Endothelial cell of umbilical vein (primary cell): ENCODE data around the gene ROBO4. TPM values are rescaled to one million over a fixed set of nuclear protein-coding genes. Genes with fewer than 3 reads are reported as not detected.

ENCODE experiments used
- BruUV-seq: library from RNA; stranded (reverse); fragments of 400-500 nt; replicated peaks from 2 replicates; lab custom pipeline; 2021; lab: Mats Ljungman, UMichigan
- CTCF ChIA-PET: fragments of 300-600, 350-600 bp; sonication (Branson Sonifier 250); formaldehyde crosslinking; loops from one replicate; lab custom pipeline; 2021; ENCODE audit warnings: antibody characterized with exemption, inconsistent platforms; lab: Charles Lee
- POLR2A ChIA-PET: fragments of 300-600, 350-600 bp; sonication (Branson Sonifier 250); formaldehyde crosslinking; loops from one replicate; lab custom pipeline; 2021; ENCODE audit warnings: antibody characterized with exemption, inconsistent platforms; lab: Charles Lee
- DNase-seq: peaks from one replicate; pipeline ENCODE4 v3.0.0-alpha.2; 2011; ENCODE audit warnings: low read depth, low spot score
- FAIRE-seq: peaks from 2 replicates; lab custom pipeline; 2011; peaks lifted over from hg19 to GRCh38; lab: Jason Lieb, UNC
- H2AFZ ChIP-seq: 2 replicates; pipeline ENCODE4 v1.6.0; 2012; ENCODE audit warnings: low read depth, low read length, control low read depth, inconsistent platforms
- H3K27ac ChIP-seq: 2 replicates; pipeline ENCODE4 v1.5.1; 2011; ENCODE audit warnings: low read depth, mild to moderate bottlenecking, control low read depth, low read length, moderate library complexity; ENCODE audit not compliant: insufficient read depth
- H3K27me3 ChIP-seq, 2 experiments: 2 replicates each; pipeline versions ENCODE4 v1.6.0 to v1.6.1; 2011; ENCODE audit warnings: low read length in 2 of 2, mixed read lengths in 1 of 2; ENCODE audit not compliant: control insufficient read depth in 2 of 2, insufficient read depth in 2 of 2
- H3K36me3 ChIP-seq, 2 experiments: 2 replicates in 1 of 2; 3 replicates in 1 of 2; pipeline ENCODE4 v1.5.1; 2011; ENCODE audit warnings: low read length in 2 of 2, mild to moderate bottlenecking in 1 of 2, moderate library complexity in 1 of 2; ENCODE audit not compliant: control insufficient read depth in 2 of 2, insufficient read depth in 2 of 2; ENCODE audit errors: extremely low read depth in 1 of 2
- H3K4me1 ChIP-seq: 3 replicates; pipeline ENCODE4 v1.5.1; 2011; ENCODE audit warnings: mild to moderate bottlenecking, low read length; ENCODE audit not compliant: control insufficient read depth, insufficient read depth; ENCODE audit errors: extremely low read depth
- H3K4me2 ChIP-seq: 2 replicates; pipeline ENCODE4 v1.6.1; 2011; ENCODE audit warnings: low read length, control low read depth, mixed read lengths; ENCODE audit not compliant: insufficient read depth
- H3K4me3 ChIP-seq, 3 experiments: fragments of 200-600 bp in 1 of 3; sonication (generic), shearing (Covaris generic) in 1 of 3; replicated peaks in 1 of 3; 2 replicates each; pipeline ENCODE4 v1.5.1; 2011 to 2016; ENCODE audit warnings: control low read depth in 3 of 3, low read length in 3 of 3, mild to moderate bottlenecking in 2 of 3, inconsistent platforms in 1 of 3, low read depth in 1 of 3, moderate library complexity in 1 of 3; ENCODE audit not compliant: insufficient read depth in 1 of 3
- H3K79me2 ChIP-seq: 2 replicates; pipeline ENCODE4 v1.6.0; 2012; ENCODE audit warnings: low read length, inconsistent platforms; ENCODE audit not compliant: control insufficient read depth, insufficient read depth
- H3K9ac ChIP-seq: replicated peaks from 2 replicates; pipeline ENCODE3; 2011; ENCODE audit warnings: low read length, control low read depth; ENCODE audit not compliant: insufficient read depth; ENCODE audit errors: extremely low read depth
- H3K9me1 ChIP-seq: replicated peaks from 3 replicates; pipeline ENCODE4 v1.6.0; 2011; ENCODE audit warnings: mild to moderate bottlenecking, low read length; ENCODE audit not compliant: control insufficient read depth, insufficient read depth; ENCODE audit errors: extremely low read depth
- H3K9me3 ChIP-seq: replicated peaks from 2 replicates; pipeline ENCODE4 v1.5.1; 2012; ENCODE audit warnings: low read length, inconsistent platforms; ENCODE audit not compliant: control insufficient read depth, insufficient read depth
- H4K20me1 ChIP-seq: replicated peaks from 2 replicates; pipeline ENCODE3; 2011; ENCODE audit warnings: mild to moderate bottlenecking, low read length; ENCODE audit not compliant: control insufficient read depth, insufficient read depth; ENCODE audit errors: extremely low read depth
- CTCF ChIP-seq, 2 donors: IDR thresholded peaks; 1 replicate in 1 of 2; 2 replicates in 1 of 2; pipeline ENCODE4 v1.5.1; 2011; ENCODE audit warnings: low read length in 2 of 2, mild to moderate bottlenecking in 2 of 2, moderate library complexity in 2 of 2, control low read depth in 1 of 2, inconsistent platforms in 1 of 2, low read depth in 1 of 2; ENCODE audit not compliant: insufficient read depth in 1 of 2; ENCODE audit errors: extremely low read depth in 1 of 2
- EZH2 ChIP-seq: IDR thresholded peaks from 2 replicates; pipeline ENCODE4 v1.6.1; 2012; ENCODE audit warnings: borderline replicate concordance, low read depth, mild to moderate bottlenecking, moderate library complexity, low read length, inconsistent platforms; ENCODE audit not compliant: severe bottlenecking
- FOS ChIP-seq: IDR thresholded peaks from 2 replicates; pipeline ENCODE4 v1.6.1; 2011; ENCODE audit warnings: mild to moderate bottlenecking, low read length, moderate library complexity, borderline replicate concordance; ENCODE audit not compliant: insufficient read depth
- GATA2 ChIP-seq: IDR thresholded peaks from 2 replicates; pipeline ENCODE4 v1.7.0; 2011; ENCODE audit warnings: low read depth, mild to moderate bottlenecking, moderate library complexity, mixed read lengths, low read length; ENCODE audit not compliant: insufficient read length, insufficient read depth
- JUN ChIP-seq: IDR thresholded peaks from 2 replicates; pipeline ENCODE4 v1.6.1; 2011; ENCODE audit warnings: borderline replicate concordance, low read depth; ENCODE audit not compliant: insufficient read length, insufficient read depth
- MAX ChIP-seq: IDR thresholded peaks from 2 replicates; pipeline ENCODE4 v1.6.1; 2011; ENCODE audit not compliant: insufficient read depth, insufficient read length
- MYC ChIP-seq: IDR thresholded peaks from one replicate; pipeline ENCODE4 v1.6.1; 2011; ENCODE audit warnings: mild to moderate bottlenecking, low read depth, low read length
- POLR2A ChIP-seq: IDR thresholded peaks from 2 replicates; pipeline ENCODE4 v1.6.1; 2012; ENCODE audit warnings: low read depth, mild to moderate bottlenecking, control low read depth, low read length
- POLR2AphosphoS5 ChIP-seq: IDR thresholded peaks from 2 replicates; pipeline ENCODE4 v1.6.1; 2012; ENCODE audit warnings: low read depth, mild to moderate bottlenecking, control low read depth, low read length, moderate library complexity; ENCODE audit not compliant: insufficient read depth
- dilution Hi-C: fragments of 300-500 bp; cut with MboI; formaldehyde crosslinking; loops from one replicate; pipeline ENCODE4 v1.15.0; 2019; ENCODE audit warnings: low sequenced_read_pairs; ENCODE audit not compliant: extremely low pct_ligation_motif_present
- intact Hi-C: fragments of 100-400 bp; cut with micrococcal nuclease; formaldehyde crosslinking; loops from one replicate; pipeline ENCODE4 v1.10.0; 2022
- polyA plus RNA-seq, 4 experiments: library from polyadenylated mRNA; depleted of rRNA in 3 of 4; stranded (reverse) in 3 of 4; unstranded in 1 of 4; fragments of >200 nt; gene quantifications; 2 replicates each; pipeline versions ENCODE4 v1.2.1 to v1.2.3, GENCODE V29; 2011 to 2012; ENCODE audit warnings: missing spikeins in 1 of 4
- total RNA-seq: library from RNA; stranded (reverse); gene quantifications from 2 replicates; pipeline ENCODE4 v1.2.3, GENCODE V29; 2021

Gene ROBO4
- total and polyA plus RNA-seq, 2 donors (not counting 3 experiments of a cell fraction or from before 2014, with no cell fraction given): 260 to 474 TPM

- Histone ChIP-seq H3K4me2 (no peak overlapping the region), H3K27me3 (peaks cover 67 to 79% of the 10 kb centered on the region in 2 experiments), H3K27ac (no peak overlapping the region), H3K79me2 (no peaks in the 10 kb centered on the region), H3K36me3 (no peaks in the 10 kb centered on the region), H3K4me3 (no peak overlapping the region), H4K20me1 (no peaks in the 10 kb centered on the region), H3K9ac (no peak overlapping the region), H3K4me1 (peaks cover 10% of the 10 kb centered on the region), H2AFZ (no peak overlapping the region), H3K9me1 (no peaks in the 10 kb centered on the region), H3K9me3 (no peaks in the 10 kb centered on the region)
- dilution Hi-C loops: no loop called here
- FAIRE-seq: no peak
- ChIA-PET CTCF (interaction anchor here (1.6 to 5.1 kb wide), 3 partner anchors 26 to 172 kb away, joined by 4 to 26 read pairs (median 8); no protein-coding TSS in a partner anchor), POLR2A (no interaction called here)
- DNase-seq: no peak
- intact Hi-C loops: loop anchor here (2.0 kb wide), 1 partner anchor 58 kb away; no protein-coding TSS in a partner anchor
- BruUV-seq: no TSS peak
- no peak for TF ChIP-seq POLR2A
- TF ChIP-seq CTCF (IDR thresholded peaks at IDR 0.05; ENCODE audit: extremely low read depth in 1 of 2, insufficient read depth in 1 of 2, low read depth in 1 of 2, low read length in 2 of 2): no peak
- TF ChIP-seq POLR2AphosphoS5: no peak
Observed at GRCh38 chr11:124840666-124841065, 57.0 kb downstream of the ROBO4 start.

- ChIA-PET CTCF (interaction anchor here (0.7 to 4.7 kb wide), 6 partner anchors 26 to 769 kb away, joined by 3 to 86 read pairs (median 4); partner anchors contain the start of gene ROBO3), POLR2A (no interaction called here)
- H4K20me1 ChIP-seq: no peaks in the 10 kb centered on the region
- no peak overlapping the region for H3K27ac ChIP-seq
- no peaks in the 10 kb centered on the region for H3K9me3 ChIP-seq
- FAIRE-seq (peak; percentile 63), DNase-seq (no peak)
- TF ChIP-seq GATA2 (no peak), FOS (no peak), POLR2A (no peak), MAX (no peak), MYC (no peak), EZH2 (no peak), CTCF (IDR thresholded peaks at IDR 0.05; ENCODE audit: extremely low read depth in 1 of 2, insufficient read depth in 1 of 2, low read depth in 1 of 2, low read length in 2 of 2) (no peak), POLR2AphosphoS5 (no peak), JUN (no peak)
- H3K79me2 ChIP-seq: no peaks in the 10 kb centered on the region
- peaks cover 62 to 73% of the 10 kb centered on the region in 2 experiments for H3K27me3 ChIP-seq
- H2AFZ ChIP-seq: peak overlapping the region; percentile 31
- no TSS peak for BruUV-seq
- H3K4me2 ChIP-seq: peak overlapping the region; percentile 46
- no peaks in the 10 kb centered on the region for H3K9me1 ChIP-seq
- H3K4me3 ChIP-seq: peak overlapping the region in 1 of 3 experiments; percentile 35
- intact Hi-C loops (loop anchor here (2.0 to 5.0 kb wide), 2 partner anchors 59 to 438 kb away; no protein-coding TSS in a partner anchor), dilution Hi-C loops (loop anchor here (10.0 kb wide), 1 partner anchor 175 kb away; no protein-coding TSS in a partner anchor)
- no peaks in the 10 kb centered on the region for H3K36me3 ChIP-seq
- peaks cover 10% of the 10 kb centered on the region for H3K4me1 ChIP-seq
- no peak overlapping the region for H3K9ac ChIP-seq
Observed at GRCh38 chr11:124839972-124840621, 57.6 kb downstream of the ROBO4 start.
